ENCODE data around the gene PLCG1. TPM values are rescaled to one million over a fixed set of nuclear protein-coding genes. Genes with fewer than 3 reads are reported as not detected.
A peak's percentile ranks its signal among the peaks of the same experiment; 100 is the strongest.

PLCG1 gene
- total RNA-seq, 6 donors from 2014 or later = 69.8 to 383 (median 99.5) TPM

- H3K9me3 ChIP-seq = no peaks in the 10 kb centered on the region
- H3K36me3 ChIP-seq = peaks cover 13 to 82% (median 57%) of the 10 kb centered on the region in 4 donors
- 91 to 98% methylated on average over 6 to 13 of the region's 13 CpGs for WGBS, 2 donors
- no peak for TF ChIP-seq POLR2A (IDR thresholded peaks at IDR 0.05)
- TF ChIP-seq POLR2AphosphoS5 (IDR thresholded peaks at IDR 0.05) = no peak
- no peak for TF ChIP-seq CTCF (IDR thresholded peaks at IDR 0.05)
- TF ChIP-seq EP300 (IDR thresholded peaks at IDR 0.05) = no peak
- DNase-seq (peak in 1 of 2 donors; percentile 10), ATAC-seq (ENCODE audit: low FRiP score in 2 of 2) (no peak)
- H3K27me3 ChIP-seq = no peaks in the 10 kb centered on the region
- peaks cover 17 to 29% (median 22%) of the 10 kb centered on the region in 4 donors for H3K4me1 ChIP-seq
- H3K4me3 ChIP-seq = no peak overlapping the region
- H3K27ac ChIP-seq = peak overlapping the region; percentile 45 to 73 (median 56)
Measured at GRCh38 chr20:41173791-41174341, 36.5 kb downstream of the PLCG1 start.

- TF ChIP-seq CTCF (IDR thresholded peaks at IDR 0.05) (no peak), POLR2A (IDR thresholded peaks at IDR 0.05) (no peak), POLR2AphosphoS5 (IDR thresholded peaks at IDR 0.05) (no peak), EP300 (IDR thresholded peaks at IDR 0.05) (no peak)
- no peaks in the 10 kb centered on the region for H3K9me3 ChIP-seq
- WGBS, 2 donors = 97 to 100% methylated on average over 6 to 10 of the region's 10 CpGs
- no peak overlapping the region for H3K4me3 ChIP-seq
- peaks cover 17 to 33% (median 24%) of the 10 kb centered on the region in 4 donors for H3K4me1 ChIP-seq
- no peak for ATAC-seq (ENCODE audit: low FRiP score in 2 of 2)
- H3K27me3 ChIP-seq = no peaks in the 10 kb centered on the region
- peak overlapping the region; percentile 45 to 73 (median 56) for H3K27ac ChIP-seq
- peaks cover 8 to 77% (median 52%) of the 10 kb centered on the region in 4 donors for H3K36me3 ChIP-seq
- DNase-seq = peak in 1 of 2 donors; percentile 18
Measured at GRCh38 chr20:41174373-41174772, 37.0 kb downstream of the PLCG1 start.

- H3K36me3 ChIP-seq = peaks cover 4 to 73% (median 48%) of the 10 kb centered on the region in 4 donors
- DNase-seq (peak in 1 of 2 donors; percentile 15), ATAC-seq (ENCODE audit: low FRiP score in 2 of 2) (no peak)
- peak overlapping the region; percentile 45 to 73 (median 56) for H3K27ac ChIP-seq
- peaks cover 17 to 35% (median 28%) of the 10 kb centered on the region in 4 donors for H3K4me1 ChIP-seq
- no peaks in the 10 kb centered on the region for H3K9me3 ChIP-seq
- no peak overlapping the region for H3K4me3 ChIP-seq
- 77 to 86% methylated on average over 2 of the region's 2 CpGs for WGBS, 2 donors
- H3K27me3 ChIP-seq = no peaks in the 10 kb centered on the region
- no peak for TF ChIP-seq CTCF (IDR thresholded peaks at IDR 0.05)
- TF ChIP-seq POLR2A (IDR thresholded peaks at IDR 0.05) = no peak
- no peak for TF ChIP-seq POLR2AphosphoS5 (IDR thresholded peaks at IDR 0.05)
- TF ChIP-seq EP300 (IDR thresholded peaks at IDR 0.05) = no peak
Measured at GRCh38 chr20:41174782-41175181, 37.4 kb downstream of the PLCG1 start.

- ATAC-seq (ENCODE audit: low FRiP score in 2 of 2) (no peak), DNase-seq (peak in 1 of 2 donors; percentile 10)
- Histone ChIP-seq H3K36me3 (peaks cover 4 to 69% (median 44%) of the 10 kb centered on the region in 4 donors), H3K27me3 (no peaks in the 10 kb centered on the region), H3K27ac (peak overlapping the region; percentile 45 to 73 (median 56)), H3K4me3 (no peak overlapping the region), H3K4me1 (peaks cover 17 to 35% (median 30%) of the 10 kb centered on the region in 4 donors), H3K9me3 (no peaks in the 10 kb centered on the region)
- WGBS, 2 donors = 91 to 100% methylated on average over 4 of the region's 4 CpGs
- TF ChIP-seq POLR2AphosphoS5 (IDR thresholded peaks at IDR 0.05) (no peak), EP300 (IDR thresholded peaks at IDR 0.05) (no peak), CTCF (IDR thresholded peaks at IDR 0.05) (no peak), POLR2A (IDR thresholded peaks at IDR 0.05) (no peak)
Measured at GRCh38 chr20:41175201-41175651, 37.9 kb downstream of the PLCG1 start.

Measured in upper lobe of left lung (tissue), 6 donors.